ENCODE data around the gene ACSBG1.

The ACSBG1 gene

DNA sequence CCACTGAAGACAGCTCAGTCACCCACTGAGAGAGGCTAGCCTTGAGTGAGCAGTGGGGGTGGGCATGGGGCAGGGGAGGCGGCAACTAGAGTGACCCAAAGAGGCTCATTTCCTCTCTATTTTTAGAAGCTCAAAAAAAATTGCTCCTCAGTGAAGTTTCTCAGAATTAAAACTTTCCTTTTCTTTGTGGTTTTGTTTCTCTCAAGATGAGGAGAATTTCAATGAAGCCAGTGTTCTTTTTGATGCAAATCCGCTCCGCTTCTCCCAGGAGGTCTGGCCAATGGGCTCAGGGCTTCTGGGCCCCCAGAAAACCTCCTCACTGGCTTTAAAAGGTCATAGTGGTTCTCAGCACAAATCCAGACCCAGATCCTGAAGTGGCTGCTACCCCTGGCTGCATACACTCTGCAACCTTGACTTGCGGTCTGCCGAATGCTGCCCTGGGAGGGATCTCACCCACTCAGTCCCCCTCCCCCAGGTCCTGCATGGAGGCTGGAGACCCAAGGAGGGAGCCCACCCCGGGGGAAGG lies at the start of gene ACSBG1:
ACSBG1 (minus strand) TSS at position 51 of the 526 bp plus-strand sequence. CDS start 64 bp downstream, outside the sequence.
- Histone ChIP-seq H3K9me3 (ENCODE audit: low read length) (no peaks in the 10 kb centered on the region), H3K9ac (ENCODE audit: low read length) (no peak within 1 kb of the TSS), H3K36me3 (ENCODE audit: insufficient read depth, low read length) (no peaks in the 10 kb centered on the region), H3K4me3 (ENCODE audit: low read depth in 1 of 2, low read length in 2 of 2) (no peak within 1 kb of the TSS), H3K4me1 (ENCODE audit: insufficient read depth, low read length) (no peaks in the 10 kb centered on the region), H3K27ac (ENCODE audit: low read depth, low read length) (no peak within 1 kb of the TSS), H3K27me3 (ENCODE audit: control insufficient read depth in 1 of 2, insufficient read depth in 2 of 2, low read length in 2 of 2) (no peaks in the 10 kb centered on the region)

DNA sequence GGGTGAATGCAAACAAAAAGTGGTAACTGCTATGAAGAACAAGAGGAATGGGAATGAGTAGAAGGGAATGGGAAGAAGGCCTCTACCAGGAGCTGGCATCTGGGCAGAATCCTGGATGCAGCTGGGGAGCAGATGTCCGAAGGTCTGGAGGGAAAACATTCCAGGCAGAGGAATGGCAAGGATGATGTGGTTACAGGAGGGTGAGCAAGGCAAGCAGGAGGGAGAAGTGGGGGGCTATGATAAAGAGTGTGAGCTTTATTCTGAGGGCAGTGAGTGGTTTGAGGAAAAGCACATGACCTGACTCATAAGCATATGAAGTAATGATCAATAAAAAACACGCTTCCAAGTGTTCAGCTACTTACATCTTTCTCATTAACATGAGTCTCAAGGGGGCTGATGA lies 48.0 kb upstream of the ACSBG1 start:
- Histone ChIP-seq H3K27me3 (ENCODE audit: control insufficient read depth in 1 of 2, insufficient read depth in 2 of 2, low read length in 2 of 2) (no peaks in the 10 kb centered on the region), H3K36me3 (ENCODE audit: insufficient read depth, low read length) (peaks cover 73% of the 10 kb centered on the region), H3K27ac (ENCODE audit: low read depth, low read length) (no peak overlapping the region), H3K9ac (ENCODE audit: low read length) (no peak overlapping the region), H3K9me3 (ENCODE audit: low read length) (no peaks in the 10 kb centered on the region), H3K4me3 (ENCODE audit: low read depth in 1 of 2, low read length in 2 of 2) (no peak overlapping the region), H3K4me1 (ENCODE audit: insufficient read depth, low read length) (no peaks in the 10 kb centered on the region)

DNA sequence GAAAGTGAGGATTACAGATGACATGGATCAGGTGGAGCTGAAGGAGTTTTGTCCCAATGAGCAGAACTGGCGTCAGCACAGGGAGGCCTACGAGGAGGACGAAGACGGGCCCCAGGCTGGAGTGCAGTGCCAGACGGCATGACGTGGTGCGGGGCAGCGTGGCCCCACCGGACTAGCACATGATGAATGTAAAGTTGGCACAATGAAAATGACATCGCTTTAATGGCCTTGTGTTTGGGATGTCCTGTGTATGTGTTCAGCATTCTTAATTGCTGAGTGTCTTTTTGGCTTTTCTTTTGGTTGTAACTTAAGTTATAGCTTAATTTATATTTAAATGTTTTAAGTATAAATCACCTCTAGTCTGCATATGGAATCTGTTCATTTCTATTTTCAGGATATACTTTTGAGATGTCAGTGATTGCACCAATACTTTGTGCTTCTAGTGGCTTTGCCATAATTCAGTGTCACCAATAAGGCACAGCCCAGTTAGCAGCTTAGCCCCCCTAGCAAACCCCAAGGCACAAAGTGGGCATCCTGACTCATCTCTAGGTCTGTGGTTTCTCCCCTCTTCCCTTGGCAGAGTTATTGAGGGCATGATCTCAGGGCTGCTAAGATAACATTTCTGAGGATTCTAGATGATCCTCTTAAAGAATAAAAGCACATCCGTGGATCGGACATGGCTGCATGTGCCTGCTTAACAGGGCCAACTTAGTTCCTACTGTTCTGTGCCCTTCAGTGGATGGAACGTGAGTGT lies 46.1 kb upstream of the ACSBG1 start:
- Histone ChIP-seq H3K27ac (ENCODE audit: low read depth, low read length) (no peak overlapping the region), H3K9ac (ENCODE audit: low read length) (no peak overlapping the region), H3K36me3 (ENCODE audit: insufficient read depth, low read length) (peaks cover 57% of the 10 kb centered on the region)

GRCh38 chr15:78276064-78276943 lies 41.9 kb upstream of the ACSBG1 start:
- Histone ChIP-seq H3K9ac (ENCODE audit: low read length) (no peak overlapping the region), H3K36me3 (ENCODE audit: insufficient read depth, low read length) (peaks cover 30% of the 10 kb centered on the region)

More for the DNA sequence above, 46.1 kb upstream of the ACSBG1 start:
- no peaks in the 10 kb centered on the region for H3K27me3 ChIP-seq (ENCODE audit: control insufficient read depth in 1 of 2, insufficient read depth in 2 of 2, low read length in 2 of 2)
- no peaks in the 10 kb centered on the region for H3K9me3 ChIP-seq (ENCODE audit: low read length)
- no peak overlapping the region for H3K4me3 ChIP-seq (ENCODE audit: low read depth in 1 of 2, low read length in 2 of 2)
- H3K4me1 ChIP-seq (ENCODE audit: insufficient read depth, low read length): no peaks in the 10 kb centered on the region

DNA sequence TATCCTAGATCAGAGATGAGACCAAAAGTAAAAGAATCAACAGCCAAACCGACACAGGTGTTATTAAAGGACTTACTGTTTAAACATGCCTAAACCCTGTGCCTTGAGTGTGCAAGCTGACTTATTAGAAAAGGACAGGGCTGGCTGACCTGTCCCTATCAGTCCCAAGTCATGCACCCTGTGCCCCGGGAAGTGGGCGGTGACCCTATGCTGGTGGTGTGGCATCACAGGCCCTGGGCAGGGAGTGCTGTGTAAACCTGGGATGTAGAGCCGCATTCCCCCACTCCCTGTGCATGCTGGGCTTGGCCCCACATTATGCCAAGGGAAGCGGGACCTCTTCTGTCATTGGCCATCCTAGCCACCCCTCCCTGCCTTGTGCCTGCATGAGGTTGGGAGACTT lies 40.6 kb upstream of the ACSBG1 start:
- Histone ChIP-seq H3K9ac (ENCODE audit: low read length) (no peak overlapping the region), H3K27ac (ENCODE audit: low read depth, low read length) (no peak overlapping the region), H3K4me3 (ENCODE audit: low read depth in 1 of 2, low read length in 2 of 2) (no peak overlapping the region), H3K4me1 (ENCODE audit: insufficient read depth, low read length) (no peaks in the 10 kb centered on the region), H3K36me3 (ENCODE audit: insufficient read depth, low read length) (peaks cover 17% of the 10 kb centered on the region), H3K9me3 (ENCODE audit: low read length) (no peaks in the 10 kb centered on the region), H3K27me3 (ENCODE audit: control insufficient read depth in 1 of 2, insufficient read depth in 2 of 2, low read length in 2 of 2) (no peaks in the 10 kb centered on the region)

More at GRCh38 chr15:78276064-78276943, 41.9 kb upstream of the ACSBG1 start:
- H3K9me3 ChIP-seq (ENCODE audit: low read length): no peaks in the 10 kb centered on the region
- H3K4me3 ChIP-seq (ENCODE audit: low read depth in 1 of 2, low read length in 2 of 2): no peak overlapping the region
- no peak overlapping the region for H3K27ac ChIP-seq (ENCODE audit: low read depth, low read length)
- no peaks in the 10 kb centered on the region for H3K27me3 ChIP-seq (ENCODE audit: control insufficient read depth in 1 of 2, insufficient read depth in 2 of 2, low read length in 2 of 2)
- no peaks in the 10 kb centered on the region for H3K4me1 ChIP-seq (ENCODE audit: insufficient read depth, low read length)

- no peak overlapping the region for H3K27ac ChIP-seq (ENCODE audit: low read depth, low read length)
- no peaks in the 10 kb centered on the region for H3K4me1 ChIP-seq (ENCODE audit: insufficient read depth, low read length)
- H3K9me3 ChIP-seq (ENCODE audit: low read length): no peaks in the 10 kb centered on the region
- no peaks in the 10 kb centered on the region for H3K27me3 ChIP-seq (ENCODE audit: control insufficient read depth in 1 of 2, insufficient read depth in 2 of 2, low read length in 2 of 2)
- no peak overlapping the region for H3K9ac ChIP-seq (ENCODE audit: low read length)
- peaks cover 6% of the 10 kb centered on the region for H3K36me3 ChIP-seq (ENCODE audit: insufficient read depth, low read length)
- H3K4me3 ChIP-seq (ENCODE audit: low read depth in 1 of 2, low read length in 2 of 2): no peak overlapping the region
Measured at GRCh38 chr15:78272776-78273175, 38.4 kb upstream of the ACSBG1 start.

DNA sequence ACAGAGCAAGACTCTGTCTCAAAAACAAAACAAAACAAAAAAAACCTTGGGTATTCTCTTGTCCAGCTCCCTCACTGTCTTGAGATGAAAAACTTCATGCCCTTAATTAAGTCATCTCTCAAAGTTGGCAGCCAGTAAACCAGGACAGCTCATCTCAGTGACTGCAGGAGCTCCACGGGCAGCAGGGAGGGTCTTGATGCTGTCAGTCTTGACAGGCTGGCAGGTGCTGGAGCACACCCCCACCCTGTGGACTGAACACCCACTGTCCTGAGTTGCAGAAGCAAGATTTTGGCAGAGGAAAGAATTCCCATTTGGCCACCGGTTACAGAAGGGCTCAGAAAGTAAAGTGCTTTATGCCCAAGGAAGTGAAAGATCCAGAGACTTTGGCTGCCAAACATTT lies 38.0 kb upstream of the ACSBG1 start:
- Histone ChIP-seq H3K27ac (ENCODE audit: low read depth, low read length) (no peak overlapping the region), H3K4me3 (ENCODE audit: low read depth in 1 of 2, low read length in 2 of 2) (no peak overlapping the region), H3K4me1 (ENCODE audit: insufficient read depth, low read length) (no peaks in the 10 kb centered on the region), H3K36me3 (ENCODE audit: insufficient read depth, low read length) (peaks cover 6% of the 10 kb centered on the region), H3K9me3 (ENCODE audit: low read length) (no peaks in the 10 kb centered on the region), H3K9ac (ENCODE audit: low read length) (no peak overlapping the region), H3K27me3 (ENCODE audit: control insufficient read depth in 1 of 2, insufficient read depth in 2 of 2, low read length in 2 of 2) (no peaks in the 10 kb centered on the region)

DNA sequence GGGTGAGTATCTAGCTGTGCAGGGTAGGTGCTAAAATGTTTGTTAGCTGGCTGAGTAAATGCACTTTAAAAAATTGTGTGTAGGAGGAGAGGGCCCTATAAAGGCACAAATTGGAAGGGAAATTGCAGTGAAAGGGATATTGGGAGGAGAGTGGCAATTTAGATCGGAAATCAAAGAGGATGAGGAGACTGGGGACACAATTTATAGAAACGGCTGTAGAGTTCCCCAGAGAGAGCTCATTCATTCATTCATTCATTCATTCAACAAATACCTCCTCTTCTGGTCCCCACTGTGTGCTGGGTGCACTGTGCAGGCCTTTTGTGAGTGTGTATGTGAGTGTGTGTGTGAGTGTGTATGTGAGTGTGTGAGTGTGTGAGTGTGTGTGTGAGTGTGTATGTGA lies 32.4 kb upstream of the ACSBG1 start:
- Histone ChIP-seq H3K27ac (ENCODE audit: low read depth, low read length) (no peak overlapping the region), H3K4me3 (ENCODE audit: low read depth in 1 of 2, low read length in 2 of 2) (no peak overlapping the region), H3K4me1 (ENCODE audit: insufficient read depth, low read length) (peaks cover 19% of the 10 kb centered on the region), H3K9me3 (ENCODE audit: low read length) (no peaks in the 10 kb centered on the region), H3K9ac (ENCODE audit: low read length) (no peak overlapping the region), H3K27me3 (ENCODE audit: control insufficient read depth in 1 of 2, insufficient read depth in 2 of 2, low read length in 2 of 2) (no peaks in the 10 kb centered on the region), H3K36me3 (ENCODE audit: insufficient read depth, low read length) (no peaks in the 10 kb centered on the region)

GRCh38 chr15:78266229-78266628 lies 31.9 kb upstream of the ACSBG1 start:
- Histone ChIP-seq H3K4me3 (ENCODE audit: low read depth in 1 of 2, low read length in 2 of 2) (no peak overlapping the region), H3K9ac (ENCODE audit: low read length) (no peak overlapping the region), H3K27me3 (ENCODE audit: control insufficient read depth in 1 of 2, insufficient read depth in 2 of 2, low read length in 2 of 2) (no peaks in the 10 kb centered on the region), H3K9me3 (ENCODE audit: low read length) (no peaks in the 10 kb centered on the region), H3K36me3 (ENCODE audit: insufficient read depth, low read length) (no peaks in the 10 kb centered on the region), H3K27ac (ENCODE audit: low read depth, low read length) (no peak overlapping the region), H3K4me1 (ENCODE audit: insufficient read depth, low read length) (peaks cover 19% of the 10 kb centered on the region)

- no peaks in the 10 kb centered on the region for H3K9me3 ChIP-seq (ENCODE audit: low read length)
- no peaks in the 10 kb centered on the region for H3K36me3 ChIP-seq (ENCODE audit: insufficient read depth, low read length)
- H3K9ac ChIP-seq (ENCODE audit: low read length): no peak overlapping the region
- peak overlapping the region in 1 of 2 donors; percentile 54 for H3K4me3 ChIP-seq (ENCODE audit: low read depth in 1 of 2, low read length in 2 of 2)
- no peak overlapping the region for H3K27ac ChIP-seq (ENCODE audit: low read depth, low read length)
- no peaks in the 10 kb centered on the region for H3K27me3 ChIP-seq (ENCODE audit: control insufficient read depth in 1 of 2, insufficient read depth in 2 of 2, low read length in 2 of 2)
- peaks cover 19% of the 10 kb centered on the region for H3K4me1 ChIP-seq (ENCODE audit: insufficient read depth, low read length)
Measured at GRCh38 chr15:78265752-78266224, 31.4 kb upstream of the ACSBG1 start.

DNA sequence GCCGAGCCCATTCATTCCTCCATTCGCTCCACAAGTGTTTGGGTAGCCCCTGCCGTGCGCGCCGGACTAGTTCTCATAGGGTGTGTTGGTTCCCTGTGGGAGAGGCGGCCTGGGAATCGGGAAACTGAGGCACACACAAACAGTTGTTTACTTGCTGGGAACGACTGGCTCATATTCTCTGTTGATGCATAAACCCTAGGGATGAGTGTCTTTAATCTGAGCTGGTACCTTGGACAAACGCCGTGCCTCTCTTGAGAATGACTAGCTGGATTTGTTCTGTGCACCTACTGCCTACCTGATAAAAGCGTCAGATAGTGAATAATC lies 30.7 kb upstream of the ACSBG1 start:
- Histone ChIP-seq H3K9me3 (ENCODE audit: low read length) (no peaks in the 10 kb centered on the region), H3K27me3 (ENCODE audit: control insufficient read depth in 1 of 2, insufficient read depth in 2 of 2, low read length in 2 of 2) (no peaks in the 10 kb centered on the region), H3K27ac (ENCODE audit: low read depth, low read length) (peak overlapping the region; percentile 76), H3K36me3 (ENCODE audit: insufficient read depth, low read length) (no peaks in the 10 kb centered on the region), H3K4me1 (ENCODE audit: insufficient read depth, low read length) (peaks cover 19% of the 10 kb centered on the region), H3K4me3 (ENCODE audit: low read depth in 1 of 2, low read length in 2 of 2) (peak overlapping the region; percentile 54 to 62), H3K9ac (ENCODE audit: low read length) (no peak overlapping the region)
